DOHH2 (cell line): ENCODE data around the gene TSTD1.

ENCODE experiments used
- EZH2phosphoT487 ChIP-seq: fragments of 200-600 bp; sonication (generic); IDR thresholded peaks from 2 replicates; pipeline ENCODE4 v1.6.1; 2017; ENCODE audit warnings: borderline replicate concordance, mild to moderate bottlenecking, antibody characterized with exemption, low read length, moderate library complexity, mixed read lengths
- TF ChIP-seq, protein P1 (sequence below): fragments of 200-600 bp; sonication (generic); IDR thresholded peaks from one replicate; pipeline ENCODE4 v1.5.1; 2014; ENCODE audit warnings: antibody characterized with exemption, mild to moderate bottlenecking, low read depth, low read length; ENCODE audit not compliant: poor library complexity, severe bottlenecking

GRCh38 chr1:161068306-161069234 is 29.8 kb upstream of the TSTD1 start:
- TF ChIP-seq, protein P1, sequence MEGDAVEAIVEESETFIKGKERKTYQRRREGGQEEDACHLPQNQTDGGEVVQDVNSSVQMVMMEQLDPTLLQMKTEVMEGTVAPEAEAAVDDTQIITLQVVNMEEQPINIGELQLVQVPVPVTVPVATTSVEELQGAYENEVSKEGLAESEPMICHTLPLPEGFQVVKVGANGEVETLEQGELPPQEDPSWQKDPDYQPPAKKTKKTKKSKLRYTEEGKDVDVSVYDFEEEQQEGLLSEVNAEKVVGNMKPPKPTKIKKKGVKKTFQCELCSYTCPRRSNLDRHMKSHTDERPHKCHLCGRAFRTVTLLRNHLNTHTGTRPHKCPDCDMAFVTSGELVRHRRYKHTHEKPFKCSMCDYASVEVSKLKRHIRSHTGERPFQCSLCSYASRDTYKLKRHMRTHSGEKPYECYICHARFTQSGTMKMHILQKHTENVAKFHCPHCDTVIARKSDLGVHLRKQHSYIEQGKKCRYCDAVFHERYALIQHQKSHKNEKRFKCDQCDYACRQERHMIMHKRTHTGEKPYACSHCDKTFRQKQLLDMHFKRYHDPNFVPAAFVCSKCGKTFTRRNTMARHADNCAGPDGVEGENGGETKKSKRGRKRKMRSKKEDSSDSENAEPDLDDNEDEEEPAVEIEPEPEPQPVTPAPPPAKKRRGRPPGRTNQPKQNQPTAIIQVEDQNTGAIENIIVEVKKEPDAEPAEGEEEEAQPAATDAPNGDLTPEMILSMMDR, result no peak
- TF ChIP-seq EZH2phosphoT487, result no peak
